GM19395 (cell line): ENCODE results near the gene TAF1B.
A peak's percentile ranks its signal among the peaks of the same experiment; 100 is the strongest.

Experiments
- ATAC-seq: cut with Tn5 transposase; IDR thresholded peaks from one replicate; pipeline ENCODE4 v1.9.1; 2021; ENCODE audit warnings: mild to moderate bottlenecking, moderate library complexity; ENCODE audit not compliant: unreplicated experiment

The TAF1B gene

GRCh38 chr2:9843229-9844035 lies at the start of gene TAF1B:
Gene TAF1B, plus strand, starts transcription at chr2:9843474. Its CDS starts 68 bp downstream, at chr2:9843542.
- peak; percentile 87 for ATAC-seq

- no peak for ATAC-seq
These were observed 49.2 kb upstream of the TAF1B start for GRCh38 chr2:9793918-9794717.

DNA sequence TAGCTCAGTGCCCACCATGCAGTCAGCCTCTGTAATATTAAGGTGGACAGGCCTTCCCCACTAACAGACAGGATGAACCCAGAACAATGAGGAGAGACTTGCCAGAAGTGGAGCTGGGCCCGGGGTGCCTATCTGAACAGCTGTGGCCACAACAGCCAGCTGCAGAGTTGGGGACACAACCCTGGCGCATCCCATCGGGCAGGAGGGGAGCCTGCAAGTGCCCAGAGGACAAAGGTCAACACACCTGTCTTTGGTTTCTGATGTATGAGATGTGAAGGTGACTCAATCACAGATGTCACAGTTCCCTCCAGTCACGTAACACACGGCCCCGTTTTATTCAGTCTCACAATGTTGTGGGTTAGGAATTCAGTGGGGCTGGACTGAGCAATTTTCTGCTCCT lies 48.2 kb upstream of the TAF1B start:
- ATAC-seq = no peak

DNA sequence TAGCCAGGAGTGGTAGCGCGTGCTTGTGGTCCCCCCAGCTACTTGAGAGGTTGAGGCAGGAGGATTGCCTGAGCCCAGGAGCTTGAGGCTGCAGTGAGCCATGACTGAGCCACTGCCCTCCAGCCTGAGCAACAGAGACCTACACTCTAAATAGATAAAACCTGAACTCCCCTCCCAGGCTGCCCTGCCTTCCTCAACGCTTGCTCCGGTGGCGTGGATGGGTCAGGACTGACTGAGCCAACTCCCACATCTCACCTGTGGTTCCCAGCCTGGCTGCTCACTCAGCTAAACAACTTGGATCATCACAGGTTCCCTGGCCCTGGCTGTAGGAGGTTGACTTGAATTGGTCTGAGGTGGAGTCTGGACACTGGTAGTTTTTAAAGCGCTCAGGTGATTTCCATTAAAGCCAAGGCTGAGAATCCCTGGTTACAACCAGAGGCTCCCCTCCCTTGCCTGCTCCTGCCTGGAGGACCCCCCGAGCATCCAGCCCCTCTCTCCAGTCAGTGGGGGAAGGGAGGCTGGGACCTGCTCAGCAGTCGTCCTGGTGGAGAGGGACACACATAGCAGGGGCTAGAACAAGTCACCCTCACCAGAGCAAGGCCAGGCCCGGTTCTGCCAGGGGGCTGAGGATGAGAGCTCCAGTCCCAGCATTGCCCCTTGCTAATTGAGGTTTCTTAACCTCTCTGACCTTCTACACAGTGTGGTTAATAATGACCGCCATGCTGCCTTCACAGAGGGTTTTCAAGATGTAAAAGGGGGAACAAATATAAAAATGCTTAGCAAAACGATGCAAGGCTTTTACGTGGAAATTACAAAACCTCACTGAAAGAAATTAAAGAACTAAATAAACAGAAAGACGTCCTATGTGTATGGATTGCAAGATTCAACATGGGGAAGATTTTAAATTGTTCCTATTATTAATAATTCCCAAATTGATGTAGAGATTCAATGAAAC lies 46.9 kb upstream of the TAF1B start:
- no peak for ATAC-seq

- no peak for ATAC-seq
These were observed 46.2 kb upstream of the TAF1B start for GRCh38 chr2:9797086-9797485.

- no peak for ATAC-seq
These were observed 45.4 kb upstream of the TAF1B start for GRCh38 chr2:9797681-9798556.

DNA sequence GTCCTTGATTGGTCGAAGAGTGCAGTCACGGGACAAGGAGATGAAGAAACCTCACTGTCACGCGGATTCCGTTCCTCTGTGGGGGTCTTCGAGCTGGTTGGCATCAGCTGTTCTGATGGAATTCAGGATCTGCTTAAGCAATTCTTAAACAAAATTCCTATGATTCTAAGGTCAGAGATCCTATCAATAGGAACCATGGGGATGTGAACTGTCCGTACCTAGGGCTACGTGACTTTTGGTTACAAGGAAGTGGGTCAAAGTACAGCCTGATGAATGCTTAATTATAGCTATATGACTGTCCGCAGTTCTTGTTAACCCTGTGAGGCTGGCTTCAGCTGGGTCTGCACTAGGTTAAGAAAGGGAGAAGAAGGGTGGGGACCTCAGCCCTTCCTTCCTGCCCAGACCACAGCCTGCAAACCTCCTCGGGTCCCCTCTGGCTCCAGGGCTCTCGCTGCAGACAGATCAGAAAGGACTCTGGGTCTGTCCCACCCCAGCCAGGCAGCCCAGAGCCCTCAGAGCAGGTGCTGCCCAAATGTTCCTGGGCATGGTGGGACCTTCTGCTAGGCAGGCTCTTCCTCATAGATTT lies 44.2 kb upstream of the TAF1B start:
- no peak for ATAC-seq

DNA sequence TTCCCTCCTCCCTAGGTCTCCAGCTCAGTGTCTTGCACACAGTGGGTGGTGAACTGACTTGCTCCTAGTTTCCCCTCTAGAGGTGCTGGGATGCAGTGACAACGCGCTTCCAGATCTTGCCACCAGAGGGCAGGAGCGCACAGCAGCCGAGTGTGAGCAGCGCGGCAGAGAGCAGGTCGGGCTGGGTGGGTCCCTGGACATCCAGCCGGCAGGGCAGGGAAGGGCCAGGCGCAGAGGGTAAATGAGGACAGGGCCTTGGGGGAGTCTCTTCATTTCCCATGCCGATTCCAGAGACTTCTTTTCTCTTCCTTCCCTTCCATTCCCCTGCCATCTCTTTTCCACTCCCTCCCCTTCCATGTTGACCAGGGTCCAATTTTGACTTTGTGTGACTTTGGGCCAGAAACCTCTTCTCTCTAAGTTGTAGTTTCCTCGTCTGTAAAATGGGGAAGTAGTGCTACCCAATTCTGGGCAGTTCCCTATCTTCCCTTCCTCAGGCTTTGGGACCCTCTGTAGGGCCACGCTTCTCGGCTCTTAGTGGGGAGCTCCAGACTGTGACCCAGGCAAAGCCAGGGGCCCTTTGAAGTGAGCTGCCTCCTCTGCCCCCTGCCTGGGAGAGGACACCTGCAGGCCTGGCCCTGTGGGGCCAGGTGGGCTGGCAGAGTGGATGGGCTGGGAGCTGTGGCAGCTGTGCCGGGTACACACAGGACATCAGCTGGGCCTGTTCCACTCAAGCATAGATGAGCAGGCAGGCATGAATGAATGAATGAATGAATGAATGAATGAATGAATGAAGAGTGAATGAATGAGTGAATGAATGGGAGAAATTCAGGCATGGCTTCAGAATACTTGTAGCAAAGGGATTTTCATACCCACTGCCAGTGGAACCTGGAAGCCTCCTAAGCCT lies 43.3 kb upstream of the TAF1B start:
- peak; percentile 95 for ATAC-seq

DNA sequence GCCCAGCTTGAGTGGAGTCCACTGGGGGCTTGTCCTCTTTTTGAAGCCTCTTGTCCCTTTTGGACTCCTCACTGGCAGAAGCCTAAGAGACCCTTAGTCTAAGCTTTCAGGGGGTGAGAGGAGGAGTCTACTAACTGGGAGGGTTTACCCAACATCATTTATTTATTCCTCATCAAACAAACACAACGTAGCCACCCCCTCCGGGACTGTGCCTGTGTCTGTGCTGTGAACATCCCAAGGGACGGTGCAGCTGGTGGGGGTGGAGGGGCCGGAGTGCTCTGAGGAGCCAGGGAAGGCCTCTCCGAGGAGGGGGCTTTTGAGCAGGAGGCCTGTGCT lies 42.7 kb upstream of the TAF1B start:
- ATAC-seq = no peak

DNA sequence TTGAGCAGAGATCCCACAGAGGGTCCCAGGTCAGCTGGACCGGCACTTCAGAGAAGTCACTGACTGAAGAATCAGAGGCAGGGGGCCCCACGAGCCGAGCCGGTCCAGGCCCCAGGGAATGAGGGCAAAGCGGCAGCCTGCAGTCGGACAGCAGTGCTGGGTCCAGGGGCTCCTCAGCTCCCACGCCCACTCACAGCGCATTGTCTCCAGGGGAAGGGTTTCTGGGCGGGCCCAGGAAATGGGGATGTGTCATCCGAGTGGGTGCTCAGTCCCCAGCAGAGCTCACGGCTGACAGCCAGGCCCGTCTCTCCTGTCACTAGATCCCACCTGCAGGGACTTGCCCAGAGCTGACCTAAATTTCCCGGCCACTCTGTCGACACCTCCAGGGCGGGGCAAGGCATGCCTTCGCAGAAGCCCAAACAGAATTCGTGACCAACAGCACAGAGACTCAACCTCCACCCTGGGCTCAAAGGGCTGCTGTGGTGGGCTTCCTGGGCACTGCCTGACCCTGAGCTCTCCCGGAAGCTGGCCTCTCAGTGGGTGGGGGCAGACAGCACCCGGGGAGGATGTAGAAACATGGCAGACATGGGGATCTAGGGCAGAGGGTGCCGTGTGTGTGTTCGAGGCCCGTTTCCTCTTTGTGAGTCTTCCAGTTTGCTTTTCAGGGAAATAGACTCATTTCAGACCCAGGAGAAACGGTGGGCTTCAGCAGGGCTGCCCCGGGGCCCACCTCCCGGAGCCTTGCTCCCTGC lies 42.1 kb upstream of the TAF1B start:
- ATAC-seq = no peak

GRCh38 chr2:9802576-9802993 lies 40.7 kb upstream of the TAF1B start:
- no peak for ATAC-seq

- no peak for ATAC-seq
These were observed 40.1 kb upstream of the TAF1B start for GRCh38 chr2:9803023-9803805.

- no peak for ATAC-seq
These were observed 37.6 kb upstream of the TAF1B start for GRCh38 chr2:9805435-9806297.

DNA sequence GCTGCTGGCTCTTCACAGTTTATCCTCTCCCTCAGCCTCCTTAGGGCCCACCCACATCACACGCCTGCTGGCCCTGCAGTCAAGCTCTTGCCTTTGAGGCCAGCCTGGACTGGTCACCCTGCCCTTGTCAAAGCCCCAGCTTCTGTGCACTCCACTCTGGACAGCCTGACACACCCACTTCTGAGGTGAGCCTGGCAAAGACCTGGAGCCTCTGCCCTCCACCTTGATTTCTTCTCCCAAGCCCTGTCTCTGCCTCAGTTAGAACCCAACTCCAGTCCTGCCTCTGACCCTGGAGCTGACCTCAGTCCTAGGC lies 37.0 kb upstream of the TAF1B start:
- no peak for ATAC-seq

DNA sequence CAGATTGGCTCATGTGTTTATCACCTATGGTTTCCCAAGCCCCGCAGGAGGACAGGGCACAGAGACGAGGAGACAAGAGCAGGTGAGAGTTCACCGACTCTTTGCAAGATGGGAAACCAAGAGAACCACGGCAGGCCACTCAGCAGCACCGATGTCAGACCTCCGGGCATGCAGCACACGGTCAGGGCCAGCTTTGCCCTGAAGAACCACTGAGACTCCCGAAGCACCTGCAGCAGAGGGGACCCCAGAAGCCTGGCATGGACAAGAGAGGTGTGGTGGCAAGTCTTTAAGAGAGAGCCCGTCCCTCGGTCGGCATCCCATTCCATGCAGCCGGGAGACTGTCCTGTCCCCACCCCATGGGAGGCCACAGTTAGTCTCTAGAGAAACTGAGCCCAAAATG lies 36.6 kb upstream of the TAF1B start:
- no peak for ATAC-seq

- ATAC-seq = no peak
These were observed 36.2 kb upstream of the TAF1B start for GRCh38 chr2:9807056-9807455.
